Smooth muscle cell (in vitro differentiated cells): ENCODE measurements around the gene INTS1. TPM values are rescaled to one million over a fixed set of nuclear protein-coding genes. Genes with fewer than 3 reads are reported as not detected.

ENCODE experiments used
- DNase-seq: peaks from one replicate; lab custom pipeline; 2025; ENCODE audit not compliant: unreplicated experiment; lab: John Stamatoyannopoulos, UW
- H2AFZ ChIP-seq: fragments of 200-600 bp; sonication (generic); 2 replicates; pipeline ENCODE4 v1.6.0; 2016; ENCODE audit warnings: antibody characterized with exemption, low read depth, mild to moderate bottlenecking
- H3F3A ChIP-seq: fragments of 200-600 bp; sonication (generic); 2 replicates; pipeline ENCODE4 v1.6.0; 2017; ENCODE audit warnings: antibody characterized with exemption, low read depth
- H3K27ac ChIP-seq: fragments of 200-600 bp; sonication (generic); 2 replicates; pipeline ENCODE4 v1.5.1; 2016; ENCODE audit warnings: low read depth, mild to moderate bottlenecking
- H3K27me3 ChIP-seq: fragments of 200-600 bp; sonication (generic); 2 replicates; pipeline ENCODE4 v1.6.1; 2016; ENCODE audit warnings: low read depth, mild to moderate bottlenecking
- H3K36me3 ChIP-seq: fragments of 200-600 bp; sonication (generic); 2 replicates; pipeline ENCODE4 v1.5.1; 2016; ENCODE audit warnings: low read depth
- H3K4me1 ChIP-seq: fragments of 200-600 bp; sonication (generic); 2 replicates; pipeline ENCODE4 v1.5.1; 2016; ENCODE audit warnings: low read depth
- H3K4me2 ChIP-seq: fragments of 200-600 bp; sonication (generic); 2 replicates; pipeline ENCODE4 v1.6.0; 2016; ENCODE audit warnings: mild to moderate bottlenecking
- H3K4me3 ChIP-seq: fragments of 200-600 bp; sonication (generic); 2 replicates; pipeline ENCODE4 v1.5.1; 2016; ENCODE audit warnings: mild to moderate bottlenecking
- H3K79me2 ChIP-seq: fragments of 200-600 bp; sonication (generic); 2 replicates; pipeline ENCODE4 v1.6.0; 2016; ENCODE audit warnings: low read depth, mild to moderate bottlenecking
- H3K9ac ChIP-seq: fragments of 200-600 bp; sonication (generic); 2 replicates; pipeline ENCODE4 v1.6.0; 2016; ENCODE audit warnings: low read depth
- H3K9me3 ChIP-seq: fragments of 200-600 bp; sonication (generic); replicated peaks from 2 replicates; pipeline ENCODE4 v1.5.1; 2016; ENCODE audit warnings: low read depth
- H4K20me1 ChIP-seq: fragments of 200-600 bp; sonication (generic); 2 replicates; pipeline ENCODE4 v1.6.0; 2016; ENCODE audit warnings: low read depth
- CTCF ChIP-seq: fragments of 200-600 bp; sonication (generic); IDR thresholded peaks from 2 replicates; pipeline ENCODE4 v1.5.1; 2017; ENCODE audit warnings: borderline replicate concordance, mild to moderate bottlenecking, antibody characterized with exemption; ENCODE audit not compliant: insufficient read depth, poor library complexity, severe bottlenecking
- WGBS: methylation state at CpG from one replicate; pipeline ENCODE4 v1.1.7; 2016; ENCODE audit warnings: low lambda C conversion rate; 5-methylcytosine and 5-hydroxymethylcytosine counted together
- polyA plus RNA-seq: library from polyadenylated mRNA; unstranded; fragments of >200 nt; fragmentation: Nextera tagmentation; extraction: Ambion mirVana; gene quantifications from 2 replicates; pipeline ENCODE4 v1.2.1, GENCODE V29; 2016
- total RNA-seq: library from RNA; depleted of rRNA; stranded (reverse); fragments of >200 nt; gene quantifications from 2 replicates; pipeline ENCODE4 v1.2.3, GENCODE V29; 2014

INTS1 gene
- total and polyA plus RNA-seq, 2 experiments from 2014 or later = 18.2 to 51.2 TPM

GRCh38 chr7:1550846-1551155 is 46.6 kb upstream of the INTS1 start:
- no peak overlapping the region for H3K9ac ChIP-seq
- H3K79me2 ChIP-seq = no peaks in the 10 kb centered on the region
- no peak overlapping the region for H3K4me2 ChIP-seq
- H3K27me3 ChIP-seq = no peaks in the 10 kb centered on the region
- DNase-seq = no peak
- H4K20me1 ChIP-seq = no peaks in the 10 kb centered on the region
- no peaks in the 10 kb centered on the region for H3K36me3 ChIP-seq
- no peaks in the 10 kb centered on the region for H3K9me3 ChIP-seq
- WGBS = 94% methylated on average over 9 of the region's 17 CpGs
- H3F3A ChIP-seq = no peaks in the 10 kb centered on the region
- H3K27ac ChIP-seq = no peak overlapping the region
- no peak overlapping the region for H2AFZ ChIP-seq
- no peak for TF ChIP-seq CTCF
- H3K4me3 ChIP-seq = no peak overlapping the region
- H3K4me1 ChIP-seq = no peaks in the 10 kb centered on the region

DNA sequence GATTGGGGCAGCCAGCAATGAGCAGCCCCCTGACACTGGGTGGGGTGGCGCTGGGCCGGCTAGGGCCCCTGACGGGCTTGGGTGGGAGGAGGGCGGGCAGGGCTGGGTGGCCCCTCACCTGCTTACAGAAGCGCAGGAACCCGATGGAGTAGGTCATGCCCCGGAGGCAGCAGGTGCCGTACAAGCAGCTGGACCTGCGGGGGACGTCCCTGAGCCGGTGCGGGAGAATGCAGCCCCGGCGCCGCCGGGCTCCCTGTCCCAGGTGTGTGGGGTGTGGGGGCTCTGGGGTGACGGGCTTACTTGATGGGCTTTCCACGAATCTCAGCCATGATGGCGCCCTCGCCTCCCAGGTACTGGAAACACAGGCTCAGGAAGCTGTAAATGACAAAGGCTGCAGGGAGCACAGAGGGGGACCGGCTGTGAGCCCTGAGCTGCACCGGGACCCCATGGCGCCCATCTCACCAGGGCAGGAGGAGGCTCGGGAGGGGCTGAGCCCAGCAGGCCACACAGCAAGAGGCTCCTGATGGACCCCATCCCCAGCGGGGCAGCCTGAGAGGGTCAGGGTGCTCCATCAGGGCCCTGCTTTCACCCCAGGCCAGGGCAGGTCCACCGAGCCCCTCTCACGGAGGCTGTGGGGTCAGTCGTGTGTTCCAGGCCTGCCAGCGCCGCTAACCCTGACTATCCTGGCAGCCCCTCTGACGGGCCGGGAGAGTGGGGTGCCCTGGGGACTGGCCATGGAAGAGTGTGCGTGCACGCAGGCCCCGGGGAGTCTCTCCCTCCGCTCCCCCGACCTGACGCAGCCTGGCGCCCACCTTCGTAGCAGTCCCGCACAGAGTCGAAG is 46.0 kb upstream of the INTS1 start:
- H3K36me3 ChIP-seq = no peaks in the 10 kb centered on the region
- H3K4me1 ChIP-seq = no peaks in the 10 kb centered on the region
- H3K9me3 ChIP-seq = no peaks in the 10 kb centered on the region
- DNase-seq = no peak
- no peaks in the 10 kb centered on the region for H4K20me1 ChIP-seq
- H3K9ac ChIP-seq = no peak overlapping the region
- no peak for TF ChIP-seq CTCF
- no peak overlapping the region for H3K4me3 ChIP-seq
- no peak overlapping the region for H2AFZ ChIP-seq
- no peak overlapping the region for H3K27ac ChIP-seq
- no peak overlapping the region for H3K4me2 ChIP-seq
- H3K79me2 ChIP-seq = no peaks in the 10 kb centered on the region
- 93% methylated on average over 41 of the region's 42 CpGs for WGBS
- H3F3A ChIP-seq = no peaks in the 10 kb centered on the region
- H3K27me3 ChIP-seq = no peaks in the 10 kb centered on the region

DNA sequence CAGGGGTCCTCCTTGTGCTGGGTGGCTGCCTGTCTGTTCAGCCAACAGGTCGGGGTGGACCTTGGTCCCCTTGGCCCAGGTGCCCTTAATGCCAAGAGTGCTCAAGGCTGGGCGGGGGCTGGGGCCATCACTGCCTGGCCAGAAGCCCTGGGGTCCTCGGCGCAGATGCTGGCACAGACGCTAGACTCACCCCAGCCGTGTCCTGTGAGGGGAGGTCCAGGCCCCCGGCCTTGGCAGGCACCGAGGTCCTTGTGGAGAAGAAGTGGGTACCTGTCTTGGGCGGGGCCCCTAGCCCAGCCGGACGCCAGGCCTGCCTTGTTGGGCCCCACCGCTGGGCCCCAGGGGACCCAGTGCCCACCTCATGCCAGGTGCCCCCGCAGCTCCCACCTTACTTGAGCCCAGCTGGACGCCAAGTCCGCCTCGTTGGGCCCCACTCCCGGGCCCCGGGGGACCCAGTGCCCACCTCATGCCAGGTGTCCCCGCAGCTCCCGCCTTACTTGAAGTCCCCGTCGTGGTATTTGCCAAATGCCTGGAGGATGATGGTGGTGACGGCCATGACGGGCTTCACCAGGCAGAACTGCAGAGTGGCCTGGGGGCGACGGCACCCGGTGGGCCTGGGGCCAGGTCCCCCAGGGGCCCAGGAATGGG is 45.3 kb upstream of the INTS1 start:
- no peaks in the 10 kb centered on the region for H3K4me1 ChIP-seq
- no peaks in the 10 kb centered on the region for H3K9me3 ChIP-seq
- no peaks in the 10 kb centered on the region for H3K36me3 ChIP-seq
- no peaks in the 10 kb centered on the region for H3K27me3 ChIP-seq
- no peak overlapping the region for H2AFZ ChIP-seq
- H3F3A ChIP-seq = no peaks in the 10 kb centered on the region
- no peaks in the 10 kb centered on the region for H3K79me2 ChIP-seq
- no peaks in the 10 kb centered on the region for H4K20me1 ChIP-seq
- H3K9ac ChIP-seq = no peak overlapping the region
- no peak overlapping the region for H3K4me2 ChIP-seq
- DNase-seq = no peak
- WGBS = 93% methylated on average over 23 of the region's 27 CpGs
- H3K4me3 ChIP-seq = no peak overlapping the region
- H3K27ac ChIP-seq = no peak overlapping the region
- no peak for TF ChIP-seq CTCF
